Kidney (tissue), 14 donors: ENCODE measurements around the gene TMIGD1. TPM values are rescaled to one million over a fixed set of nuclear protein-coding genes. Genes with fewer than 3 reads are reported as not detected.

ENCODE experiments used
- DNase-seq, 5 donors: peaks; one replicate each; pipeline ENCODE4 v3.0.0-alpha.2; 2013 to 2020
- FAIRE-seq: peaks from 2 replicates; lab custom pipeline; 2012; peaks lifted over from hg19 to GRCh38; lab: Jason Lieb, UNC
- H3K27ac ChIP-seq, 2 donors: one replicate each; pipeline ENCODE4 v1.7.0; 2013; ENCODE audit warnings: low read depth in 2 of 2, low read length in 2 of 2, inconsistent platforms in 1 of 2
- H3K27me3 ChIP-seq: one replicate; pipeline ENCODE4 v1.7.1; 2013; ENCODE audit warnings: low read length, inconsistent platforms; ENCODE audit not compliant: control insufficient read depth, insufficient read depth
- H3K36me3 ChIP-seq, 3 donors: one replicate each; pipeline versions ENCODE4 v1.7.0 to v1.7.1; 2013; ENCODE audit warnings: low read length in 3 of 3, control low read depth in 1 of 3, inconsistent platforms in 1 of 3; ENCODE audit not compliant: insufficient read depth in 3 of 3, control insufficient read depth in 2 of 3
- H3K4me1 ChIP-seq, 3 donors: one replicate each; pipeline versions ENCODE4 v1.7.0 to v1.7.1; 2013; ENCODE audit warnings: low read length in 3 of 3, inconsistent platforms in 1 of 3, low read depth in 1 of 3; ENCODE audit not compliant: control insufficient read depth in 2 of 3, insufficient read depth in 2 of 3
- H3K4me3 ChIP-seq, 3 donors: one replicate each; pipeline versions ENCODE4 v1.7.0 to v1.8.1; 2013; ENCODE audit warnings: low read length in 3 of 3, control low read depth in 1 of 3, inconsistent platforms in 1 of 3
- H3K9ac ChIP-seq, 3 donors: one replicate each; pipeline versions ENCODE4 v1.7.0 to v1.7.1; 2013; ENCODE audit warnings: low read length in 3 of 3, control low read depth in 1 of 3, inconsistent platforms in 1 of 3
- H3K9me3 ChIP-seq, 3 donors: one replicate each; pipeline versions ENCODE4 v1.7.0 to v1.7.1; 2013; ENCODE audit warnings: low read length in 3 of 3, control low read depth in 1 of 3, inconsistent platforms in 1 of 3; ENCODE audit not compliant: control insufficient read depth in 2 of 3, insufficient read depth in 1 of 3
- intact Hi-C: fragments of 100-400 bp; cut with DNase I; formaldehyde crosslinking; loops from one replicate; pipeline ENCODE4 v1.11.1; 2022
- polyA plus RNA-seq: library from polyadenylated mRNA; stranded (reverse); fragments of 350-450 nt; fragmentation: Illumina TruSeq; extraction: RNeasy Lipid Tissue Mini Kit (QIAGEN cat#74804); gene quantifications from one replicate; pipeline ENCODE4 v1.2.3, GENCODE V29; 2014; ENCODE audit warnings: low read depth, low replicate concordance; ENCODE audit not compliant: insufficient read depth
- total RNA-seq: library from RNA; stranded (reverse); fragmentation: NEBNext Ultra II Directional; extraction: Animal tissue kit (Norgen Biotek cat#: 25700); gene quantifications from one replicate; pipeline ENCODE4 v1.2.1, GENCODE V29; 2021
- TF ChIP-seq, protein P1 (sequence below): IDR thresholded peaks from 3 replicates; pipeline ENCODE4 v1.5.1; 2012; ENCODE audit warnings: mild to moderate bottlenecking, moderate library complexity, borderline replicate concordance; ENCODE audit not compliant: insufficient read depth; ENCODE audit errors: extremely low read depth
- donor health status: control.
- donor health status: control.
- donor health status: control.
- donor health status: control.
- donor health status: control.
- donor health status: DM: yes; HTN: yes; CAD: no.
- donor health status: Normal renal cell carcinoma (clear cell type).

Gene TMIGD1
- total and polyA plus RNA-seq, 2 donors from 2014 or later: 0.90 TPM; not detected in 1

DNA sequence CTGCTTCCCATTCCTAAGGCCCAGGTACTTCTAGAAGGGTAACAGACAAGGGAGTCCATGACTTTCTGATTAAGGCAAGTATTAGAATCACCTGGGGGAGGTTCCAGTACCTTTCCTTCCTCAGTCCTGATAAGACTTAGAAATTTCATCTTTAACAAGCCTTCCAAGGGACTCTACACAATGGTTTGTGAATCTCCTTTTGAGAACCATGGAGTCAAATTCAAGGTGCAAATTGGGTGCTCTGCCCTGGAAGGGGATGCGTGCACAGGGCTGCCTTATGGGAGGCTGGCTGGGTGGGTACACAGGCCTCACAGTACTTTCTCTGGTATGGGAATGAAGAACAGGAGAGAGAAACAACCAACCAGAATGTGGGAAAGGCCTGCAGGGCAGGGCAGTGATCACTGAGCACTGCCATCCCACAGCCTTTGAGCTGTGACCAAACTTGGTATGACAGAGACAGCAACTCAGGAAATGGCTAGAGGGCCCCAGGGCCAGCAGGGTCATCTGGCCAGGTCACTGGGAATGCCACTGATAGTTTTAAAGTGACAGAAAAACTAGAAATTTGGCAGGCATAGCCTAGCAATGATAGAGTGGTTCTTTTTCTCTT, 3.6 kb upstream of the TMIGD1 start:
- FAIRE-seq (no peak), DNase-seq (no peak)
- H3K9ac ChIP-seq: no peak overlapping the region
- no peaks in the 10 kb centered on the region for H3K36me3 ChIP-seq
- TF ChIP-seq, protein P1, sequence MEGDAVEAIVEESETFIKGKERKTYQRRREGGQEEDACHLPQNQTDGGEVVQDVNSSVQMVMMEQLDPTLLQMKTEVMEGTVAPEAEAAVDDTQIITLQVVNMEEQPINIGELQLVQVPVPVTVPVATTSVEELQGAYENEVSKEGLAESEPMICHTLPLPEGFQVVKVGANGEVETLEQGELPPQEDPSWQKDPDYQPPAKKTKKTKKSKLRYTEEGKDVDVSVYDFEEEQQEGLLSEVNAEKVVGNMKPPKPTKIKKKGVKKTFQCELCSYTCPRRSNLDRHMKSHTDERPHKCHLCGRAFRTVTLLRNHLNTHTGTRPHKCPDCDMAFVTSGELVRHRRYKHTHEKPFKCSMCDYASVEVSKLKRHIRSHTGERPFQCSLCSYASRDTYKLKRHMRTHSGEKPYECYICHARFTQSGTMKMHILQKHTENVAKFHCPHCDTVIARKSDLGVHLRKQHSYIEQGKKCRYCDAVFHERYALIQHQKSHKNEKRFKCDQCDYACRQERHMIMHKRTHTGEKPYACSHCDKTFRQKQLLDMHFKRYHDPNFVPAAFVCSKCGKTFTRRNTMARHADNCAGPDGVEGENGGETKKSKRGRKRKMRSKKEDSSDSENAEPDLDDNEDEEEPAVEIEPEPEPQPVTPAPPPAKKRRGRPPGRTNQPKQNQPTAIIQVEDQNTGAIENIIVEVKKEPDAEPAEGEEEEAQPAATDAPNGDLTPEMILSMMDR: no peak
- intact Hi-C loops: no loop called here
- H3K4me3 ChIP-seq: no peak overlapping the region
- peaks cover 0 to 25% (median 6%) of the 10 kb centered on the region in 3 donors for H3K4me1 ChIP-seq
- no peaks in the 10 kb centered on the region for H3K27me3 ChIP-seq
- H3K27ac ChIP-seq: peak overlapping the region; percentile 51 to 77
- no peaks in the 10 kb centered on the region for H3K9me3 ChIP-seq

DNA sequence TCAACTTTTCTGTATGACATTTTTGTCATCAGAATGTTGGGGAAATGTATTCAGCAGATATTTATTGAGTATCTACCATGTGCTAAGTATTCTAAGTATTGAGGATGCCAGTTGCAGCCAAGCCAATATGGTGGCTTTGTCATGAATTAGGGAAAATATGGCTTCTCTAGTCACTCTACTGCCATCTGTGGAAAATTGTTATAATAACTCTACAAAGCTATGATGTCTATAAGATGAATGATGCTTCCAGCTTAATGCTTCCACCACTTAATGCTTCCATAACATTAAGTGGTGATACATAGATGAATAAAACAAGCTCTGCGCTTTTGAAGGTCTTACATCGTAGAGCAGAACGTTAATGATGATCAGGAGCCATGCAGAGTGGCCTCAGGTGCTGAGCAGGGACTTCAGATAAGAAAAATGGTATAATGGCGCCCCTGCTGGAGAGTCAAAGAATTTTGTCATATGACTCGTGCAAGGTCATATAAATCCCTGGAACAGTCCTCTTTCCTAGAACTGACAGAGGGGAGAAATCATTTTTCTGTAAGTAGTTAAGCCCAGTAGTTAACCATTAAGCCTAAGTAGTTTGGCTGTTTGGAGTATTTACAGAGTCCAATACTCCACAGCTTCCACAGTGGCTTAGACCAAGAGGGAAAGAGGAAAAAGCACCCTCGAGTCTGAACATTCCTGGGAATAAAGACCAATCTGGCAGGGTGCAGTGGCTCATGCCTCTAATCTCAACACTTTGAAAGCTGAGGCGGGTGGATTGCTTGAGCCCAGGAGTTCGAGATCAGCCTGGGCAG, 2.7 kb upstream of the TMIGD1 start:
- peak in 3 of 5 donors; percentile 27 to 68 (median 65) for DNase-seq
- intact Hi-C loops: no loop called here
- no peak overlapping the region for H3K9ac ChIP-seq
- TF ChIP-seq, protein P1: peak; percentile 61
- H3K36me3 ChIP-seq: no peaks in the 10 kb centered on the region
- H3K27ac ChIP-seq: peak overlapping the region in 1 of 2 donors; percentile 77
- no peaks in the 10 kb centered on the region for H3K27me3 ChIP-seq
- peak; percentile 77 for FAIRE-seq
- peaks cover 0 to 26% (median 4%) of the 10 kb centered on the region in 3 donors for H3K4me1 ChIP-seq
- no peaks in the 10 kb centered on the region for H3K9me3 ChIP-seq
- H3K4me3 ChIP-seq: no peak overlapping the region

DNA sequence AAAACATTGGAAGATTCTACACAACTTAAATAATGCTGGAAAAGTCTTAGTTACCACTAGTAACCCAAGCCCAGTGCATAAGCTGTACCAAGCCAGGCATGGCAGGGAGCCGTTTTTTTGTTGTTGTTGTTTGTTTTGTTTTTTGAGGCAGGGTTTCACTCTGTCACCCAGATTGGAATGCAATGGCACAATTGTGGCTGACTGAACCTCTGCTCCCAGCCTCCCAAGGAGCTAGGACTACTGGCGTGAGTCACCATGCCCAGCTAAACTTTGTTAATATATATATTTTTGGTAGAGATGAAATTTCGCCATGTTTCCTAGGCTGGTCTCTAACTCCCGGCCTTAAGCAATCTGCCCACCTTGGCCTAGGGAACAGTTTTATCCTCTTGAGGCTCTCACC, 564 bp upstream of the TMIGD1 start:
- no peaks in the 10 kb centered on the region for H3K27me3 ChIP-seq
- DNase-seq: no peak
- no peak overlapping the region for H3K9ac ChIP-seq
- H3K4me3 ChIP-seq: no peak overlapping the region
- no peak overlapping the region for H3K27ac ChIP-seq
- H3K36me3 ChIP-seq: no peaks in the 10 kb centered on the region
- FAIRE-seq: no peak
- TF ChIP-seq, protein P1: no peak
- intact Hi-C loops: no loop called here
- peaks cover 0 to 14% (median 4%) of the 10 kb centered on the region in 3 donors for H3K4me1 ChIP-seq
- H3K9me3 ChIP-seq: no peaks in the 10 kb centered on the region
